ENCODE data around the gene ABCA9.

ABCA9 gene

DNA sequence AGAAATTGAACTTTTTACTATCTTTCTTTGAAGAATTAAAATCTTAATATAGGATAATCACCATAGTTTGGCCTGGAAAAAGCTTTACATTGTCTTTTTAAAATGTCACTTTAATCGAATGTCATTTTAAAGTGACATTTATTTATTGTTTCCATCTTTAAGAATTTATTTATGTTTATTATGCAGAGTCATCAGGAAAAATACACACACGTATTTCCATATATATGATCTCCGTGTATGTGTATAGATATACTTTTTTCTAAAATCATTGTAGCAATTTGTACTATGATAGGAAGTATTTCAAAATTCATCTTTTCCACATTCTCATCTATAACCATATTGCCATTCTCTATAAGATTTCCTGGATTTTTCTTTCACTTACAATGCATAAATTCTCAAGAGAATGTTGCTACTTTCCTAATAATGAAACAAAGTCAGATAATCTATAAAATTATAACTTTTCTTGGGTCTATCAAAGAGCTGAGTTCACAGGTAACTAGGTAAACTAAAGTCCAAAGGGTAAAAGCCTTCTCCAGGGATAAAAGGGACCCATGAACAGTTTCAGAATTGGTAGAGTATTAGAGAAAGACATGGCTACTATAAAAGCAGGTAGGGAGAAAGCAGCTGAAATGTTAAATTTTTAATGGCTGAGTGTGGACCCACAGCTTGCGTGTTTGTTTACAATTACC, 117.5 kb downstream of the ABCA9 start:
- Histone ChIP-seq H3K4me3 (ENCODE audit: low read depth, low read length) (no peak overlapping the region), H3K9me3 (ENCODE audit: severe bottlenecking) (peaks cover 3% of the 10 kb centered on the region), H3K27ac (no peak overlapping the region), H3K36me3 (no peaks in the 10 kb centered on the region), H3K27me3 (ENCODE audit: insufficient read depth, low read depth, severe bottlenecking) (no peaks in the 10 kb centered on the region)
- TF ChIP-seq, protein P1, sequence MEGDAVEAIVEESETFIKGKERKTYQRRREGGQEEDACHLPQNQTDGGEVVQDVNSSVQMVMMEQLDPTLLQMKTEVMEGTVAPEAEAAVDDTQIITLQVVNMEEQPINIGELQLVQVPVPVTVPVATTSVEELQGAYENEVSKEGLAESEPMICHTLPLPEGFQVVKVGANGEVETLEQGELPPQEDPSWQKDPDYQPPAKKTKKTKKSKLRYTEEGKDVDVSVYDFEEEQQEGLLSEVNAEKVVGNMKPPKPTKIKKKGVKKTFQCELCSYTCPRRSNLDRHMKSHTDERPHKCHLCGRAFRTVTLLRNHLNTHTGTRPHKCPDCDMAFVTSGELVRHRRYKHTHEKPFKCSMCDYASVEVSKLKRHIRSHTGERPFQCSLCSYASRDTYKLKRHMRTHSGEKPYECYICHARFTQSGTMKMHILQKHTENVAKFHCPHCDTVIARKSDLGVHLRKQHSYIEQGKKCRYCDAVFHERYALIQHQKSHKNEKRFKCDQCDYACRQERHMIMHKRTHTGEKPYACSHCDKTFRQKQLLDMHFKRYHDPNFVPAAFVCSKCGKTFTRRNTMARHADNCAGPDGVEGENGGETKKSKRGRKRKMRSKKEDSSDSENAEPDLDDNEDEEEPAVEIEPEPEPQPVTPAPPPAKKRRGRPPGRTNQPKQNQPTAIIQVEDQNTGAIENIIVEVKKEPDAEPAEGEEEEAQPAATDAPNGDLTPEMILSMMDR (IDR thresholded peaks at IDR 0.05; ENCODE audit: low read depth, low read length) = no peak
- DNase-seq = no peak

DNA sequence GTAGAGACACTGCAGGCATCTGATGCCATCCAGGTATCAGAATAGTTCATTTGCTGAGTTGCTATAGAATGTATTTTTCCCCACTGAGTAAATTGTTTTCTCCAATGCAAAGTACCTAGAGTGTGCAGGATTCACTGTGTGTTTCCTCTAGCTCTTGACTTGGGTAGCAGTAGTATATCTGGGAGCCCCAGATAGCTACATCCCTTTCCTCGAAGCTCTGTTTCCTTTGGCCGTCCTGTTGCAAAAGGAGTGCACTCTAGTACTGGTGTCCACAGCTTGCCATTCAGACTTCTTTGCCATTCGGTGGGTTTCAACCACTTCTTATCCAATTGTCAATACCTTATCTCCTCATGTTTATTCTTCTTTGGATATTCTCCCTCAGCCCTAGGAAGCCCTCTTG, 118.3 kb downstream of the ABCA9 start:
- H3K36me3 ChIP-seq = no peaks in the 10 kb centered on the region
- TF ChIP-seq, protein P1 (IDR thresholded peaks at IDR 0.05; ENCODE audit: low read depth, low read length) = no peak
- peaks cover 3% of the 10 kb centered on the region for H3K9me3 ChIP-seq (ENCODE audit: severe bottlenecking)
- H3K27me3 ChIP-seq (ENCODE audit: insufficient read depth, low read depth, severe bottlenecking) = no peaks in the 10 kb centered on the region
- no peak overlapping the region for H3K4me3 ChIP-seq (ENCODE audit: low read depth, low read length)
- DNase-seq = no peak
- no peak overlapping the region for H3K27ac ChIP-seq

DNA sequence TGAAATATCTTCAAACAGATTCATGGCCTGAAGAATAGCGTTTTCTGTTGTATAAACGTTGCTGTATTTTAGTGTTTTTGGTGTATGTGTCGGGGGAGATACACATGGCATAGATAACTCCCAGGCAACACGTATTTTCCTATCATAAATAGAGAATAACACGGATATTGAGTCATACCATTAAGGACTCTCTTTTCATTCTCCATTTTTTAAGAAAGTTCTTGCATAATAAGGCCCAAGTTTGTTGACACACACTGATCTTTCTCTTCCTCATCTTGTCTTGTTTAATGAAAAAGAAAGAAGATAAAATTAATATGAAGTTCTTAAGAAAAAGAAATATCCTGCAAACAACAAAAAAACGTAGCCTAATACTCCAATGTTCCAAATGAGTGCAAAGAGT, 119.0 kb downstream of the ABCA9 start:
- H3K27ac ChIP-seq = no peak overlapping the region
- no peak overlapping the region for H3K4me3 ChIP-seq (ENCODE audit: low read depth, low read length)
- H3K9me3 ChIP-seq (ENCODE audit: severe bottlenecking) = peaks cover 3% of the 10 kb centered on the region
- DNase-seq = no peak
- no peaks in the 10 kb centered on the region for H3K36me3 ChIP-seq
- no peaks in the 10 kb centered on the region for H3K27me3 ChIP-seq (ENCODE audit: insufficient read depth, low read depth, severe bottlenecking)
- TF ChIP-seq, protein P1 (IDR thresholded peaks at IDR 0.05; ENCODE audit: low read depth, low read length) = no peak

DNA sequence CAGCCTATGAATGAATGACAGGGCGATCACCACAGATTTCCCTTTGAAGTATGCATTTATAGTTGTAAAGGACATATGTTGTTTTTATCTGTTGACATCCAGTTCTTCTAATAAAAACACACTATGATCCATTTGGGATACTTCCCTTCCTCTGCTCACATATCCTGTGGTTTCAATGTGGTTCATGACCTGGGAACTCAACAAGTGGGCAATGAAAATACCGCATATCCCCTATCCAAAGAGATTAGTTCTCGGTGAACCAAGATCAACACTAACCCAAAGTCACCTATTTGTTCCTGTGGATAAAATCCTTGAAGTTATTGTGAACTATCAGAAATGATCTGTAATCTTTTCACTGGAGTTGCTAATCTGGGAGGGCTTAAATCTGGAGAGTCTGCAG, 121.5 kb downstream of the ABCA9 start:
- H3K27ac ChIP-seq = no peak overlapping the region
- no peak for DNase-seq
- H3K36me3 ChIP-seq = no peaks in the 10 kb centered on the region
- H3K27me3 ChIP-seq (ENCODE audit: insufficient read depth, low read depth, severe bottlenecking) = no peaks in the 10 kb centered on the region
- TF ChIP-seq, protein P1 (IDR thresholded peaks at IDR 0.05; ENCODE audit: low read depth, low read length) = no peak
- H3K9me3 ChIP-seq (ENCODE audit: severe bottlenecking) = peaks cover 3% of the 10 kb centered on the region
- H3K4me3 ChIP-seq (ENCODE audit: low read depth, low read length) = no peak overlapping the region

DNA sequence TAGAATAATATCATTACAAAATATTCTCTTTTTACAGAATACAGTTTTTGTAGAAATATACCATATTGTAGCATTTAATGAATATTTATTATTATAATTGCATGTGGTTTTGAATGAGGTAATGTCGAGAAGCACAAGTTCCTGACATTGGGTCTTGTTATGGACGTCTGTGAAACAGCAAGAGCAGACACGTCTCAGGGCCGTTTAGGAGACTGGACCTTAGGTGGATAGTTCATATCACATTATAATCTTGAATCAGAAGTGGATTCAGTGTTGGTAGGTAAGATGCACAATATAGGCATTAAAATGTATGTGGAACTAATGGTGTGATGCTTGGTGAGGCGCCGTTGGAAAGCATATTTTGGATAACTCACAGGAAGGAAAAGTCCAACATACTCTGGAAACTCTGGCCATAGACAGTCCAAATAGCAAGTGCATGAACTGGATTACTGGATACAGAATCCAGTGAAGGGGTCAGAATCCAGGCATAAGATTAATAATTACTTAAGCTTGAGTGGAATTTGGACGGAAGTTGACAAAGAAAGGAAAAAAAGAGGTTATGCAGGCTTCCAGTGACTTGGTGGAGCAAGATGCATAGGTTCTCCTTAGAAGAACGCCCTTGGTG, 122.7 kb downstream of the ABCA9 start:
- H3K9me3 ChIP-seq (ENCODE audit: severe bottlenecking) = no peaks in the 10 kb centered on the region
- H3K36me3 ChIP-seq = no peaks in the 10 kb centered on the region
- no peak overlapping the region for H3K4me3 ChIP-seq (ENCODE audit: low read depth, low read length)
- TF ChIP-seq, protein P1 (IDR thresholded peaks at IDR 0.05; ENCODE audit: low read depth, low read length) = no peak
- no peak for DNase-seq
- no peak overlapping the region for H3K27ac ChIP-seq
- no peaks in the 10 kb centered on the region for H3K27me3 ChIP-seq (ENCODE audit: insufficient read depth, low read depth, severe bottlenecking)
